Ishikawa (cell line): ENCODE data around the gene LRRC36.

ENCODE experiments used
- CEBPB ChIP-seq: IDR thresholded peaks from 2 replicates; pipeline ENCODE4 v1.6.1; 2012
- CREB1 ChIP-seq: IDR thresholded peaks from 2 replicates; pipeline ENCODE4 v1.6.1; 2012; ENCODE audit warnings: low read depth
- EGR1 ChIP-seq: IDR thresholded peaks from 2 replicates; pipeline ENCODE4 v1.6.1; 2012
- EP300 ChIP-seq: IDR thresholded peaks from 2 replicates; pipeline ENCODE4 v1.6.1; 2012; ENCODE audit warnings: borderline replicate concordance
- FOXM1 ChIP-seq: IDR thresholded peaks from 2 replicates; pipeline ENCODE4 v1.6.1; 2012; ENCODE audit warnings: low read depth, borderline replicate concordance
- NFIC ChIP-seq: IDR thresholded peaks from 2 replicates; pipeline ENCODE4 v1.6.1; 2012
- RAD21 ChIP-seq: IDR thresholded peaks from 2 replicates; pipeline ENCODE4 v1.6.1; 2012; ENCODE audit warnings: low read depth
- TAF1 ChIP-seq: IDR thresholded peaks from 2 replicates; pipeline ENCODE4 v1.6.1; 2012; ENCODE audit warnings: low read depth, mild to moderate bottlenecking
- TCF12 ChIP-seq: IDR thresholded peaks from 2 replicates; pipeline ENCODE4 v1.6.1; 2012; ENCODE audit warnings: low read depth
- TEAD4 ChIP-seq: IDR thresholded peaks from 2 replicates; pipeline ENCODE4 v1.6.1; 2012
- YY1 ChIP-seq: IDR thresholded peaks from 2 replicates; pipeline ENCODE4 v1.6.1; 2012; ENCODE audit warnings: low read depth
- ZBTB7A ChIP-seq: IDR thresholded peaks from 2 replicates; pipeline ENCODE4 v1.6.1; 2012; ENCODE audit warnings: low read depth
- TF ChIP-seq, protein P1 (sequence below): IDR thresholded peaks from 2 replicates; pipeline ENCODE4 v1.6.1; 2012
- TF ChIP-seq, protein P2 (sequence below): IDR thresholded peaks from 2 replicates; pipeline ENCODE4 v1.6.1; 2012
- TF ChIP-seq, protein P3 (sequence below): IDR thresholded peaks from 2 replicates; pipeline ENCODE4 v1.6.1; 2012; ENCODE audit warnings: low read depth, mild to moderate bottlenecking

Gene LRRC36

DNA sequence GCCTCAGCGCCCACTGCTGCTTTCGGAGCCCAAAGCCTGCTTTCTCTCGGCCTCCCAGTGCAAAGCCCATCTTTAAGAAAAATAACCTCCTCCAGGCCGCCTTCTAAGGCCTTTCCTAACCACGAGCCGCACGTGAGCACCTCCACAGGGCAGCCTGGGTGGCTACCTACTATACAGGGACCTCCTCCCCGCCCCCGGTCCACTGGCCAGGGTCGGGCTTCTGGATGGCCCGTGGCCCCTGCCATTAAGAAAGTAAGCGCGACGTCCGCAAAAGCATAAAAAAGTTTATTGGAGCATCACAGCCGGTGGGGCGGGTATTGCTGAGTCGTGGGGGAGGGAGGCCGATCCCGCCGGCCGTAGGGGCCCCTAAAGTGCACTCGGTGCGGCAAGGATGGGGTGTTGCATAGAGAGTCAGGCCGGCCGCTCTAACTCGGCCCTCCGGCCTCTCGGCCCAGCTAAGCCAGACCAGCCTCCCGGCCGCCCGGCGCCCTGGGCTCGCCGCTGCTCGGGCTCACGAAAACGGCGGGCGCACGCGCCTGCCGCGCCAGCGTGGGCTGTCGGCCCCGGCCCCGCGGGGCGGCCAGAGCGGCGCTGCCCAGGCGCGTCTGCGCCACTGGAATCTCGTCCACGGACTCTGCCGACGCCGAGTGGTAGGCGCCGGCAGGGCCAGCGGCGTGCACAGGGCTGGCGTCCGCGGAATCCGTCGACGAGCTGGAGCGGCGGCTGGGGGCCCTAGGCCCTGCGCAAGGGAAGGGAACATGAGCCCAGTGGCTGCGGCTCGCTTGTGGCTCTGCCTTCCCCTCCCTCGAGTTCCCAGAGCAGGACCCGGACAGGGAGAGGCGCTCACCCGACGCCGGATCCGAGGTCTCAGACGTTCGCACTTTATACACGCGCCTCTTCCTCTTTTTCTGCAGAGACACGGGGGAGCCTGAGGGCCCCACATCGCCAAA is 67.8 kb downstream of the LRRC36 start:
- TF ChIP-seq EP300 (no peak), CEBPB (no peak), EGR1 (no peak), FOXM1 (no peak), ZBTB7A (no peak), TCF12 (no peak), YY1 (no peak), TAF1 (no peak), NFIC (no peak), TEAD4 (no peak), RAD21 (no peak), CREB1 (no peak)
- TF ChIP-seq, protein P1, sequence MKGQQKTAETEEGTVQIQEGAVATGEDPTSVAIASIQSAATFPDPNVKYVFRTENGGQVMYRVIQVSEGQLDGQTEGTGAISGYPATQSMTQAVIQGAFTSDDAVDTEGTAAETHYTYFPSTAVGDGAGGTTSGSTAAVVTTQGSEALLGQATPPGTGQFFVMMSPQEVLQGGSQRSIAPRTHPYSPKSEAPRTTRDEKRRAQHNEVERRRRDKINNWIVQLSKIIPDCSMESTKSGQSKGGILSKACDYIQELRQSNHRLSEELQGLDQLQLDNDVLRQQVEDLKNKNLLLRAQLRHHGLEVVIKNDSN: no peak
- TF ChIP-seq, protein P2, sequence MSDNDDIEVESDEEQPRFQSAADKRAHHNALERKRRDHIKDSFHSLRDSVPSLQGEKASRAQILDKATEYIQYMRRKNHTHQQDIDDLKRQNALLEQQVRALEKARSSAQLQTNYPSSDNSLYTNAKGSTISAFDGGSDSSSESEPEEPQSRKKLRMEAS: no peak
- TF ChIP-seq, protein P3, sequence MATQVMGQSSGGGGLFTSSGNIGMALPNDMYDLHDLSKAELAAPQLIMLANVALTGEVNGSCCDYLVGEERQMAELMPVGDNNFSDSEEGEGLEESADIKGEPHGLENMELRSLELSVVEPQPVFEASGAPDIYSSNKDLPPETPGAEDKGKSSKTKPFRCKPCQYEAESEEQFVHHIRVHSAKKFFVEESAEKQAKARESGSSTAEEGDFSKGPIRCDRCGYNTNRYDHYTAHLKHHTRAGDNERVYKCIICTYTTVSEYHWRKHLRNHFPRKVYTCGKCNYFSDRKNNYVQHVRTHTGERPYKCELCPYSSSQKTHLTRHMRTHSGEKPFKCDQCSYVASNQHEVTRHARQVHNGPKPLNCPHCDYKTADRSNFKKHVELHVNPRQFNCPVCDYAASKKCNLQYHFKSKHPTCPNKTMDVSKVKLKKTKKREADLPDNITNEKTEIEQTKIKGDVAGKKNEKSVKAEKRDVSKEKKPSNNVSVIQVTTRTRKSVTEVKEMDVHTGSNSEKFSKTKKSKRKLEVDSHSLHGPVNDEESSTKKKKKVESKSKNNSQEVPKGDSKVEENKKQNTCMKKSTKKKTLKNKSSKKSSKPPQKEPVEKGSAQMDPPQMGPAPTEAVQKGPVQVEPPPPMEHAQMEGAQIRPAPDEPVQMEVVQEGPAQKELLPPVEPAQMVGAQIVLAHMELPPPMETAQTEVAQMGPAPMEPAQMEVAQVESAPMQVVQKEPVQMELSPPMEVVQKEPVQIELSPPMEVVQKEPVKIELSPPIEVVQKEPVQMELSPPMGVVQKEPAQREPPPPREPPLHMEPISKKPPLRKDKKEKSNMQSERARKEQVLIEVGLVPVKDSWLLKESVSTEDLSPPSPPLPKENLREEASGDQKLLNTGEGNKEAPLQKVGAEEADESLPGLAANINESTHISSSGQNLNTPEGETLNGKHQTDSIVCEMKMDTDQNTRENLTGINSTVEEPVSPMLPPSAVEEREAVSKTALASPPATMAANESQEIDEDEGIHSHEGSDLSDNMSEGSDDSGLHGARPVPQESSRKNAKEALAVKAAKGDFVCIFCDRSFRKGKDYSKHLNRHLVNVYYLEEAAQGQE: no peak

DNA sequence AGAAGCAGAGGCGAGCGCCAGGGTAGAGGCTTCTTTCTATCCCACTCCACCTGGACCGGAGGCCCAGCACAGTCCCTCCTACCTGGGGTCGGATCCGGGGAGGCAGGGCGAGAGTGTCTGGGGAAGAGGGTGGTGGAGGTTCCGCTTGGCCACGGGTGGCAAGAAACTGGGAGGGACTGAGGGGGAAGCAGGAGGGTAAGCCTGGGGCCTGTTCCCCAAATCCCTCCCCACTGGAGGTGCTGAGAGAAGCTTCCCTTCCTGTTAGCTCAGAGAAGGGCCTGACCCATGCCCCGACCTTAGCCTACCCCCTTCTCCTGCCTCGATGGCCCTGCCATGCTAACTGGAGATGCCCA is 68.5 kb downstream of the LRRC36 start:
- TF ChIP-seq, protein P2: no peak
- TF ChIP-seq CEBPB (no peak), TCF12 (no peak), EGR1 (no peak), TEAD4 (no peak), FOXM1 (no peak), CREB1 (no peak), YY1 (no peak), EP300 (no peak), TAF1 (no peak), ZBTB7A (no peak), RAD21 (no peak), NFIC (no peak)
- TF ChIP-seq, protein P1: no peak

DNA sequence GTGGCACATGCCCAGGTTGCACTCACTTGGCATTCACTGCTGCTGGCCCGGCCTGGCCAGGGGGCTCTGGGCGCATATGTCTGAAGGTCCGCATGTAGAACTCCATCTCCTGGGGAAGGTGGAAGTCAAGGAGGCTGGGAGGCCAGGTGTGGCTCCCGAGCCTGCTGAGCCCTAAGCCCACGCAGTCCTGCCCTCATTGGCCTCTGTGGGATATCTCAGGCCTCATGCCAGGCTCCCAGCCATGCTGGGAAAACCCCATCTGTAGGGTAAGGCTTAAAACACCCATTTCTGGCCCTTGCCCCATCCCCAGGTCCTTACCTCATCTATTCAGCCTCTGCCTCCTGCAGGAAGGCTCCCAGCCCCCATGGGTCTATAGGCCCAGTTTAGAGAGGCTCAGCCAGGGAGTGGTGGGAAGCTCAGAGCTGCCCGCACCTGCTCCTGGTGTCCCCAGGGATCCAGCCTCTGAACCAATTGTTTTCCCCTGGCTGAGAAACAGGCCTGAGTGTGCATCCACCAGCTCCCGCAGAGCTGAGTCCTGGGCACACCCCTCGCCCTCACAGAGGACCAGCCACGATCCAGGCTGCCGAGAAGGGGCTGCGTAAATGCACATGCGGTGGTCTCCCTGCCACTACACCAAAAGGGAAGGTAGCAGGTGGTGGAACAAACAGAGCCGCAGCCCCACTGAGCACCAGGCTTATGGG is 69.0 kb downstream of the LRRC36 start:
- TF ChIP-seq FOXM1 (no peak), TEAD4 (no peak), RAD21 (no peak), TAF1 (no peak), CEBPB (no peak), YY1 (no peak)
- TF ChIP-seq, protein P1: no peak

DNA sequence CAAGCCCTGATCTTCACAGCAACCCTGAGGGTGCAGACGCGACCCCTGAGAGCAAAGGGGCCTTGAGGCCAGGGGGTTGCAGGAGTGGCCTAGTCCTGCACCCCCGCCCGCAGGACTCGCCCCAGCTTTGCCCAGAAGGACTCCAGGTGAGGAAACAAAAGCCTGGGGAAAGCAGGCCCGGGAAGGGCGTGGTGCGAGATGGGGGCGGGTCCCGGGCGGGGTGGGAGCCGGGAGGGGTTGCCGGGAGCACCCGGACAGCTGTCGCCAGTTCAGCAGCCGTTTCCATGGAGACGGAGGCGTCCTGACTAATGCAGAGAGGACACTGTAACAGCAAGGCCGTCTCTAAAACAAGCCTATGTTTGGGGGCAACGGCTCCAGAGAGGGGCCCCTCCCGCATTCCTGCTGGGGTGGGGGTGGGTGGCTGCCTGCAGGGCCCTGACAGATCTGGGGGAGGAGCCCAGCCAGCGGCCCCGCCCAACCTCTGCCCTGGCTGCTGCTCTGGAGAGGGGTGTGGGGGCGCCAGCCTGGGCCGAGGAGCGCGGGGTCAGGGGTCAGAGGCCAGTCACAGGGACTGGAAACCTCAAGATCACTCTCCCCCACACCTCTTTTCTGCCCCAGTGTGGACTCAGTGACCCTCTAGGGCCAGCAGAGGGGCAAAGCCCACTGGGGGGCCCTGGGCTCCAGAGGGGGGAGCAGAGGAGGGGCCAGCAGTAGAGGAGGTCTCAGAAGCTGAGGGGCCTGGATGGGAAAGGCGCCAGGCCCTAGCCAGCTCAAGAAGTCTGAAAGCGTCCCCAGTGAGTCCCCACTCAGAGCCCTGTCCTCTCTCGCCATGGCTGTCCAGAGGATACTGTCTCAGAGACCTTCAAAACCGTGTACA is 69.8 kb downstream of the LRRC36 start:
- TF ChIP-seq TEAD4 (peak; percentile 43; the same call in 1 of the 2 replicates), EP300 (no peak), ZBTB7A (no peak)
- TF ChIP-seq, protein P1: no peak

DNA sequence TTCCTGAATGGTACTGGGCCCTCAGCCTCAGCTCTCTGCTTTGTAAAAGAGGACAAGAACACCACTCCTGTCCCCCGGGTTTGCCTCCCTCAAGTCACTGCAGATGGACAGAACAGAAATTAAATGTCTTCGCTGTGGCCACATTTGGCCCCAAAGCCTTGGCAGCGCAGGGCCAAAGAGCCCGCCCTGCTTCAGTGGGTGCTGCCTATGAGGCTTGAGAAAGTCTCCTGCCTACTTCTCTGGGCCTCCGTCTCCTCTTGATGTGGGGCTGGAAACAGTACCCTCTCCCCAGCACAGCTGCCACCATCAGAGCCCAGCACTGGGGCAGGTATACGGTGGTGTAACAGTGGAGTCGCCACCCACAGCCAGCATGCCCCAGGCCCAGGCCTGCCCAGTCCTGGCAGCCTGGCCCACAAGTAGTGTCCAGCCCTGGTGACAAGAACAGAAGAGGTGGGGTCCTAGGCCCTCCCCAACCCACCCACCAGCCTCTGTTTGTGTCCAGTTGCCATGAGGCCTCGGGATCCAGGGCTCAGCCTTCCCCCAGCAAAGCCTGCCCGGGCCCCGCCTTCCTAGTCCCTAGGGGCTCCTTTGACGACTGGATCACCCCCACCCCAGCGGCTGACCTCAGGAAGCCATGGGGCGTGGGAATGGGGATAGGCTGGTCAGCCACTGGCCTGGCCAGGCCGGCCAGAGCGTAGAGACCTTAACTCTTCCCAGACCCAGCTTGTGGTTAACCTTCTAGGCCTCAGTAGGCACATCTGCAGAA is 70.6 kb downstream of the LRRC36 start:
- TF ChIP-seq NFIC (no peak), TEAD4 (no peak), EP300 (no peak), ZBTB7A (no peak)
